Parathyroid adenoma (tissue), 2 donors: ENCODE measurements around the gene EIF6.
"Not testable (repeated sequence)": the region's sequence is repeated elsewhere in the genome, so short reads cannot be mapped to it uniquely, and the experiment has no call there.

ENCODE experiments used
- H2AFZ ChIP-seq: fragments of 300-600 bp; sonication (generic); one replicate; pipeline ENCODE4 v1.7.0; 2017; ENCODE audit warnings: antibody characterized with exemption, mild to moderate bottlenecking
- H3K27ac ChIP-seq: fragments of 300-600 bp; sonication (generic); one replicate; pipeline ENCODE4 v1.7.0; 2017
- H3K27me3 ChIP-seq: fragments of 300-600 bp; sonication (generic); one replicate; pipeline ENCODE4 v1.7.0; 2017; ENCODE audit warnings: low read length; ENCODE audit not compliant: control insufficient read depth, insufficient read depth
- H3K36me3 ChIP-seq: fragments of 300-600 bp; sonication (generic); one replicate; pipeline ENCODE4 v1.7.0; 2017; ENCODE audit warnings: low read length; ENCODE audit not compliant: control insufficient read depth, insufficient read depth
- H3K4me1 ChIP-seq: fragments of 300-600 bp; sonication (generic); one replicate; pipeline ENCODE4 v1.7.0; 2017; ENCODE audit warnings: control low read depth
- H3K4me2 ChIP-seq: fragments of 300-600 bp; sonication (generic); one replicate; pipeline ENCODE4 v1.7.0; 2017; ENCODE audit warnings: low read length
- H3K4me3 ChIP-seq: fragments of 300-600 bp; sonication (generic); one replicate; pipeline ENCODE4 v1.7.0; 2017; ENCODE audit warnings: low read depth, low read length
- H3K79me2 ChIP-seq: fragments of 300-600 bp; sonication (generic); one replicate; pipeline ENCODE4 v1.7.0; 2017; ENCODE audit warnings: control low read depth
- H3K9ac ChIP-seq: fragments of 300-600 bp; sonication (generic); one replicate; pipeline ENCODE4 v1.7.0; 2017; ENCODE audit warnings: mild to moderate bottlenecking
- H3K9me3 ChIP-seq: fragments of 300-600 bp; sonication (generic); one replicate; pipeline ENCODE4 v1.7.0; 2017; ENCODE audit warnings: low read length; ENCODE audit not compliant: control insufficient read depth
- CTCF ChIP-seq: fragments of 300-600 bp; sonication (generic); IDR thresholded peaks from one replicate; pipeline ENCODE4 v1.7.0; 2017; ENCODE audit warnings: antibody characterized with exemption, mild to moderate bottlenecking
- donor health status: primary hyperparathyroidism.

EIF6 gene

DNA sequence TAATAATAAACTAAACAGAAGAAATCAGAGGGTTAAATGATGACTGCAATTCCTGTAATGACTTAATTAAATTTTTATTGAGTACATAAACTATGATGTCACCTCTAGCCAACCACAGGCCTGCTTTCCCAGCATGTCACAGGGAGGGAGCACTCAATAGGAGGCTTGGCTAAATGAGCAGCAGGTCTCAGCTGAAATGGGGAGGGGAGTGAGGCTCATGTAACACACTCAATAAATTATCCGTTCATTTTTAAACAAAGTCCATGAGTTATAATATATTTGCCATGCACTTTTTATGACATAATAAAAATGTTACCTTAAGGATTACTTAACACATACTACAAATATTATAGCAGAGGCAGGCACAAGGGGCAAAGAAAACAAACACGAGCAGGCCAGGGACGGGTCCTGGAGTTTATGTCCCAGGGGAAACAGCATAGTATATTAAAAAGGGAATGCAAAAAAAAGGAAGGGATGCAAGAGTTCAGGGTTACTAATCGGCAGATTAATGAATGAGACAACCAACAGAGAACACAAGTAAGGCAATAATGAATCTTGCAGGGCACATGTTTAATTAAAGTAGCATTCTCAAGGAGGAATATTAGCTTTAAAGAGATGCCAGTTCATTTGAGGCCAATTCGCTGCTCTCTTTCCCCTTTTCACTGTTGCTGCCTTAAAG, 34.8 kb upstream of the EIF6 start:
- Histone ChIP-seq H3K9ac (no peak overlapping the region), H3K9me3 (no peaks in the 10 kb centered on the region), H3K4me3 (no peak overlapping the region), H3K36me3 (no peaks in the 10 kb centered on the region), H3K4me1 (peaks cover 3% of the 10 kb centered on the region), H3K27me3 (no peaks in the 10 kb centered on the region), H3K79me2 (peaks cover 2% of the 10 kb centered on the region), H3K4me2 (no peak overlapping the region), H3K27ac (no peak overlapping the region), H2AFZ (no peak overlapping the region)
- TF ChIP-seq CTCF, result no peak

GRCh38 chr20:35318502-35319157, 34.1 kb upstream of the EIF6 start:
- peak overlapping the region; percentile 5 for H3K27ac ChIP-seq

GRCh38 chr20:35317416-35318210, 33.0 kb upstream of the EIF6 start:
- Histone ChIP-seq H3K36me3 (no peaks in the 10 kb centered on the region), H3K27me3 (no peaks in the 10 kb centered on the region), H3K4me3 (no peak overlapping the region), H3K4me2 (peak overlapping the region; percentile 9), H3K79me2 (no peaks in the 10 kb centered on the region), H3K9me3 (no peaks in the 10 kb centered on the region), H3K9ac (no peak overlapping the region), H3K27ac (peak overlapping the region; percentile 5), H3K4me1 (peaks cover 3% of the 10 kb centered on the region), H2AFZ (no peak overlapping the region)
- no peak for TF ChIP-seq CTCF

More at GRCh38 chr20:35318502-35319157, 34.1 kb upstream of the EIF6 start:
- H3K9me3 ChIP-seq, result no peaks in the 10 kb centered on the region
- no peaks in the 10 kb centered on the region for H3K27me3 ChIP-seq
- H3K9ac ChIP-seq, result no peak overlapping the region
- H2AFZ ChIP-seq, result no peak overlapping the region
- H3K36me3 ChIP-seq, result no peaks in the 10 kb centered on the region
- no peak overlapping the region for H3K4me3 ChIP-seq
- peak overlapping the region; percentile 9 for H3K4me2 ChIP-seq
- H3K79me2 ChIP-seq, result peaks cover 1% of the 10 kb centered on the region
- TF ChIP-seq CTCF, result no peak
- H3K4me1 ChIP-seq, result peaks cover 3% of the 10 kb centered on the region

- no peak overlapping the region for H3K27ac ChIP-seq
- H3K9me3 ChIP-seq, result no peaks in the 10 kb centered on the region
- no peak overlapping the region for H3K4me3 ChIP-seq
- H3K79me2 ChIP-seq, result no peaks in the 10 kb centered on the region
- H3K4me1 ChIP-seq, result peaks cover 3% of the 10 kb centered on the region
- no peaks in the 10 kb centered on the region for H3K36me3 ChIP-seq
- no peak overlapping the region for H3K9ac ChIP-seq
- no peaks in the 10 kb centered on the region for H3K27me3 ChIP-seq
- H3K4me2 ChIP-seq, result no peak overlapping the region
- no peak for TF ChIP-seq CTCF
- H2AFZ ChIP-seq, result no peak overlapping the region
These were observed 31.5 kb upstream of the EIF6 start for GRCh38 chr20:35316086-35316485.

- not testable (repeated sequence) for H3K9me3 ChIP-seq, H3K9ac ChIP-seq, H3K36me3 ChIP-seq, H3K4me1 ChIP-seq, H3K27me3 ChIP-seq, H3K27ac ChIP-seq, H3K4me2 ChIP-seq, H2AFZ ChIP-seq, H3K79me2 ChIP-seq, H3K4me3 ChIP-seq
These were observed 31.1 kb upstream of the EIF6 start for GRCh38 chr20:35315632-35316020.
